ENCODE measurements around the gene BICC1.
"Not testable (repeated sequence)": the region's sequence is repeated elsewhere in the genome, so short reads cannot be mapped to it uniquely, and the experiment has no call there.

The BICC1 gene

GRCh38 chr10:58588673-58589265 is 76.1 kb downstream of the BICC1 start:
- ChIA-PET POLR2A (no interaction called here), CTCF (no interaction called here)
- H3K4me3 ChIP-seq (ENCODE audit: low read depth, low read length) = no peak overlapping the region
- TF ChIP-seq CTCF (IDR thresholded peaks at IDR 0.05; ENCODE audit: insufficient read depth, low read length, missing control alignments) = no peak
- no peak for DNase-seq (ENCODE audit: low read depth, low spot score)

- DNase-seq (ENCODE audit: low read depth, low spot score) = peak; percentile 93
- CTCF ChIA-PET = interaction anchor here (0.9 to 1.6 kb wide), 2 partner anchors 51 to 176 kb away, joined by 3 to 4 read pairs; no protein-coding TSS in a partner anchor
- POLR2A ChIA-PET = interaction anchor here (1.3 kb wide), 1 partner anchor 76 kb away, joined by 3 read pairs; no protein-coding TSS in a partner anchor
- H3K4me3 ChIP-seq (ENCODE audit: low read depth, low read length) = no peak overlapping the region
- no peak for TF ChIP-seq CTCF (IDR thresholded peaks at IDR 0.05; ENCODE audit: insufficient read depth, low read length, missing control alignments)
Observed at GRCh38 chr10:58590152-58590840, 77.6 kb downstream of the BICC1 start.

GRCh38 chr10:58590924-58591323 is 78.3 kb downstream of the BICC1 start:
- no peak for TF ChIP-seq CTCF (IDR thresholded peaks at IDR 0.05; ENCODE audit: insufficient read depth, low read length, missing control alignments)
- POLR2A ChIA-PET = interaction anchor here (1.3 kb wide), 1 partner anchor 76 kb away, joined by 3 read pairs; no protein-coding TSS in a partner anchor
- H3K4me3 ChIP-seq (ENCODE audit: low read depth, low read length) = no peak overlapping the region
- CTCF ChIA-PET = interaction anchor here (1.6 kb wide), 1 partner anchor 50 kb away, joined by 3 read pairs; no protein-coding TSS in a partner anchor
- DNase-seq (ENCODE audit: low read depth, low spot score) = no peak

- POLR2A ChIA-PET = no interaction called here
- no peak for TF ChIP-seq CTCF (IDR thresholded peaks at IDR 0.05; ENCODE audit: insufficient read depth, low read length, missing control alignments)
- no peak for DNase-seq (ENCODE audit: low read depth, low spot score)
- CTCF ChIA-PET = no interaction called here
- no peak overlapping the region for H3K4me3 ChIP-seq (ENCODE audit: low read depth, low read length)
Observed at GRCh38 chr10:58593008-58593407, 80.3 kb downstream of the BICC1 start.

GRCh38 chr10:58597211-58597610 is 84.5 kb downstream of the BICC1 start:
- H3K4me3 ChIP-seq (ENCODE audit: low read depth, low read length); DNase-seq (ENCODE audit: low read depth, low spot score); CTCF ChIA-PET; POLR2A ChIA-PET: not testable (repeated sequence)

GRCh38 chr10:58599927-58600553 is 87.4 kb downstream of the BICC1 start:
- ChIA-PET CTCF (no interaction called here), POLR2A (no interaction called here)
- no peak for DNase-seq (ENCODE audit: low read depth, low spot score)
- no peak for TF ChIP-seq CTCF (IDR thresholded peaks at IDR 0.05; ENCODE audit: insufficient read depth, low read length, missing control alignments)
- H3K4me3 ChIP-seq (ENCODE audit: low read depth, low read length) = no peak overlapping the region

All from AG04449 (cell line).